Activated CD4-positive, alpha-beta T cell treated with anti-CD3 and anti-CD28 coated beads for 4 hours (primary cell): ENCODE results near the gene SUCO.
A peak's percentile ranks its signal among the peaks of the same experiment; 100 is the strongest.

Source experiments
- DNase-seq, 2 donors: peaks; one replicate each; pipeline ENCODE4 v3.0.0-alpha.2; 2020

SUCO gene

GRCh38 chr1:172515927-172516326 lies 17.0 kb upstream of the SUCO start:
- no peak for DNase-seq

GRCh38 chr1:172517081-172517480 lies 15.9 kb upstream of the SUCO start:
- DNase-seq = no peak

GRCh38 chr1:172517545-172517944 lies 15.4 kb upstream of the SUCO start:
- DNase-seq = no peak

- no peak for DNase-seq
Observed at GRCh38 chr1:172529304-172529703, 3.6 kb upstream of the SUCO start.

- DNase-seq = no peak
Observed at GRCh38 chr1:172530000-172530399, 3.0 kb upstream of the SUCO start.

- no peak for DNase-seq
Observed at GRCh38 chr1:172531412-172532182, 1.4 kb upstream of the SUCO start.

GRCh38 chr1:172532183-172532699 lies 709 bp upstream of the SUCO start:
- peak; percentile 86 to 87 for DNase-seq

GRCh38 chr1:172533513-172534151 lies 682 bp downstream of the SUCO start:
- peak; percentile 24 to 25 for DNase-seq

GRCh38 chr1:172536256-172536655 lies 3.3 kb downstream of the SUCO start:
- DNase-seq = no peak

- DNase-seq = no peak
Observed at GRCh38 chr1:172537366-172537765, 4.4 kb downstream of the SUCO start.

- no peak for DNase-seq
Observed at GRCh38 chr1:172537827-172538391, 5.0 kb downstream of the SUCO start.

GRCh38 chr1:172540635-172541034 lies 7.7 kb downstream of the SUCO start:
- no peak for DNase-seq

- no peak for DNase-seq
Observed at GRCh38 chr1:172544481-172545104, 11.6 kb downstream of the SUCO start.

- DNase-seq = no peak
Observed at GRCh38 chr1:172545396-172546004, 12.6 kb downstream of the SUCO start.

GRCh38 chr1:172547071-172547470 lies 14.1 kb downstream of the SUCO start:
- no peak for DNase-seq

- no peak for DNase-seq
Observed at GRCh38 chr1:172549621-172550280, 16.8 kb downstream of the SUCO start.

- no peak for DNase-seq
Observed at GRCh38 chr1:172551279-172551678, 18.3 kb downstream of the SUCO start.

- no peak for DNase-seq
Observed at GRCh38 chr1:172554915-172555314, 22.0 kb downstream of the SUCO start.

GRCh38 chr1:172556461-172556860 lies 23.5 kb downstream of the SUCO start:
- no peak for DNase-seq

- DNase-seq = no peak
Observed at GRCh38 chr1:172557270-172557669, 24.3 kb downstream of the SUCO start.

GRCh38 chr1:172559572-172560210 lies 26.7 kb downstream of the SUCO start:
- DNase-seq = no peak

- no peak for DNase-seq
Observed at GRCh38 chr1:172561252-172561651, 28.3 kb downstream of the SUCO start.
